ENCODE data around the gene SERPINE2.
"Not testable (repeated sequence)": the region's sequence is repeated elsewhere in the genome, so short reads cannot be mapped to it uniquely, and the experiment has no call there.

The SERPINE2 gene

GRCh38 chr2:224014336-224014735 is 24.8 kb downstream of the SERPINE2 start:
- H3K27me3 ChIP-seq (ENCODE audit: control insufficient read depth, insufficient read depth, low read length) = no peaks in the 10 kb centered on the region
- H3K4me3 ChIP-seq (ENCODE audit: low read depth, low read length) = no peak overlapping the region
- H3K9ac ChIP-seq (ENCODE audit: low read depth, low read length) = no peak overlapping the region
- H3K36me3 ChIP-seq (ENCODE audit: control insufficient read depth, insufficient read depth, low read length) = no peaks in the 10 kb centered on the region
- H3K4me1 ChIP-seq (ENCODE audit: control insufficient read depth, insufficient read depth, low read length) = peaks cover 16% of the 10 kb centered on the region
- H3K27ac ChIP-seq (ENCODE audit: low read depth, low read length) = no peak overlapping the region
- H3K9me3 ChIP-seq (ENCODE audit: control insufficient read depth, insufficient read depth, low read length) = no peaks in the 10 kb centered on the region

DNA sequence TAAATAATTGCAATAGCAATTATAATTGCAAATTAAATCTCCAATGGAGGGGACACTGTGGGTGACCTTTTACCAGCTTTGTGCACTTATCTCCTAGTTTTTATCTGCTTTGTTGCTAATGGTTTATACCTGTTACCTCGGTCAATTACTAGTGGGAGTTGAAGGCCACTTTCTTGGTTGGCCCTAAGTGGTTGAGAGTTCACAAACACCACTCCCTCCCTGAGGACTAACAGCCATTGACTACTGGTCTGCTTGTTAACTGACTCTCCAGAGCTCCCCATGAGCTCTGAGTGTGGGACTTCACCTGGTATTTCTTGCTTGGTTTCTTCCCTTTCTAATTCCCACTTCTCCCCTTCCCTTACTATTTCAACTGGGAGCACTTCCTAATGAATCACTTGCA is 27.2 kb downstream of the SERPINE2 start:
- Histone ChIP-seq H3K27me3 (ENCODE audit: control insufficient read depth, insufficient read depth, low read length) (no peaks in the 10 kb centered on the region), H3K27ac (ENCODE audit: low read depth, low read length) (no peak overlapping the region), H3K36me3 (ENCODE audit: control insufficient read depth, insufficient read depth, low read length) (no peaks in the 10 kb centered on the region), H3K4me1 (ENCODE audit: control insufficient read depth, insufficient read depth, low read length) (peaks cover 26% of the 10 kb centered on the region), H3K9ac (ENCODE audit: low read depth, low read length) (no peak overlapping the region), H3K4me3 (ENCODE audit: low read depth, low read length) (no peak overlapping the region), H3K9me3 (ENCODE audit: control insufficient read depth, insufficient read depth, low read length) (no peaks in the 10 kb centered on the region)

- Histone ChIP-seq H3K36me3 (ENCODE audit: control insufficient read depth, insufficient read depth, low read length) (no peaks in the 10 kb centered on the region), H3K9ac (ENCODE audit: low read depth, low read length) (no peak overlapping the region), H3K4me3 (ENCODE audit: low read depth, low read length) (no peak overlapping the region), H3K27me3 (ENCODE audit: control insufficient read depth, insufficient read depth, low read length) (no peaks in the 10 kb centered on the region), H3K9me3 (ENCODE audit: control insufficient read depth, insufficient read depth, low read length) (no peaks in the 10 kb centered on the region), H3K4me1 (ENCODE audit: control insufficient read depth, insufficient read depth, low read length) (peaks cover 26% of the 10 kb centered on the region), H3K27ac (ENCODE audit: low read depth, low read length) (peak overlapping the region; percentile 38)
Measured at GRCh38 chr2:224009605-224010315, 29.3 kb downstream of the SERPINE2 start.

DNA sequence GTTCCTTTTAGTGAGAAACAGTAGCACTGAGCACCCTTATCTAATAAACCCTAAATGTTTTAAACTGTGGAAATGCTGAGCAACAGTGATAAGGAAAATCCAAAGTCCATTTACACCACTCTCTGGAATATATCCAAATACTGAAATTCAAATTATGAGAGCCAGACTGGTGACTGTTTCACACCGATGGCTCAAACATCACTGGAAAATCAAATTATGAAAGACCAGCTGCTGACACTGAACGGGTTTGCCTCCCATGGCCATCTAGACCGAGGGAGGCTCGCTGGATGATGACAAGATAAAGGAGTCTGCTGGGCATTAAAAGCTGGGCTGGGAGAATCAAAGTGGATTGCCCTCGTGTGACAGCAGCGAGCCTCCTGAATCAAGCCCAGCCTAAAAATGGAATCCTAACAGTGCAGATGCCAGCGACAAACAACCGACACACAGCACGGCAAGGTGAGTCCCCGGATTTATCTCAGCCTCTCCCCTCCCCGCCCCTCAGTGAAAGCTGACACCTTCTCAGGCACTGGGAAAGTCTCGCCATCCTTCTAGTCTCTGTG is 30.3 kb downstream of the SERPINE2 start:
- H3K27me3 ChIP-seq (ENCODE audit: control insufficient read depth, insufficient read depth, low read length) = no peaks in the 10 kb centered on the region
- no peaks in the 10 kb centered on the region for H3K9me3 ChIP-seq (ENCODE audit: control insufficient read depth, insufficient read depth, low read length)
- H3K9ac ChIP-seq (ENCODE audit: low read depth, low read length) = no peak overlapping the region
- no peak overlapping the region; the same call in 1 of the 2 replicates for H3K4me3 ChIP-seq (ENCODE audit: low read depth, low read length)
- peaks cover 30% of the 10 kb centered on the region for H3K4me1 ChIP-seq (ENCODE audit: control insufficient read depth, insufficient read depth, low read length)
- H3K27ac ChIP-seq (ENCODE audit: low read depth, low read length) = no peak overlapping the region
- no peaks in the 10 kb centered on the region for H3K36me3 ChIP-seq (ENCODE audit: control insufficient read depth, insufficient read depth, low read length)

GRCh38 chr2:224004105-224004695 is 34.9 kb downstream of the SERPINE2 start:
- H3K27ac ChIP-seq (ENCODE audit: low read depth, low read length) = peak overlapping the region; percentile 27
- no peaks in the 10 kb centered on the region for H3K9me3 ChIP-seq (ENCODE audit: control insufficient read depth, insufficient read depth, low read length)
- H3K4me3 ChIP-seq (ENCODE audit: low read depth, low read length) = no peak overlapping the region
- peaks cover 24% of the 10 kb centered on the region for H3K4me1 ChIP-seq (ENCODE audit: control insufficient read depth, insufficient read depth, low read length)
- H3K36me3 ChIP-seq (ENCODE audit: control insufficient read depth, insufficient read depth, low read length) = peaks cover 14% of the 10 kb centered on the region
- no peaks in the 10 kb centered on the region for H3K27me3 ChIP-seq (ENCODE audit: control insufficient read depth, insufficient read depth, low read length)
- no peak overlapping the region for H3K9ac ChIP-seq (ENCODE audit: low read depth, low read length)

DNA sequence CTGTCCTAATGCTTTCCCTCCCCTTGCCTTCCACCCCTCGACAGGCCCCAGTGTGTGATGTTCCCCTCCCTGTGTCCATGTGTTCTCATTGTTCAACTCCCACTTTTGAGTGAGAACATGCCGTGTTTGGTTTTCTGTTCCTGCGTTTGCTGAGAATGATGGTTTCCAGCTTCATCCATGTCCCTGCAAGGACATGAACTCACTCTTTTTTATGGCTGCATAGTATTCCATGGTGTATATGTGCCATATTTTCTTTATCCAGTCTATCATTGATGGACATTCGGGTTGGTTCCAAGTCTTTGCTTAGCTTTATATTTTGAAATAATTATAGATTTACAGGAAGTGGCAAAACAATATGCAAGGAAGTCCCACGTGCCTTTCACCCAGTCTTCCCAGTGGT is 38.4 kb downstream of the SERPINE2 start:
- H3K4me3 ChIP-seq (ENCODE audit: low read depth, low read length); H3K9ac ChIP-seq (ENCODE audit: low read depth, low read length); H3K27ac ChIP-seq (ENCODE audit: low read depth, low read length); H3K9me3 ChIP-seq (ENCODE audit: control insufficient read depth, insufficient read depth, low read length); H3K27me3 ChIP-seq (ENCODE audit: control insufficient read depth, insufficient read depth, low read length): not testable (repeated sequence)
- Histone ChIP-seq H3K4me1 (ENCODE audit: control insufficient read depth, insufficient read depth, low read length) (peaks cover 15% of the 10 kb centered on the region), H3K36me3 (ENCODE audit: control insufficient read depth, insufficient read depth, low read length) (peaks cover 15% of the 10 kb centered on the region)

GRCh38 chr2:223999862-224000261 is 39.2 kb downstream of the SERPINE2 start:
- Histone ChIP-seq H3K9me3 (ENCODE audit: control insufficient read depth, insufficient read depth, low read length) (no peaks in the 10 kb centered on the region), H3K27ac (ENCODE audit: low read depth, low read length) (no peak overlapping the region), H3K36me3 (ENCODE audit: control insufficient read depth, insufficient read depth, low read length) (peaks cover 17% of the 10 kb centered on the region), H3K27me3 (ENCODE audit: control insufficient read depth, insufficient read depth, low read length) (no peaks in the 10 kb centered on the region), H3K9ac (ENCODE audit: low read depth, low read length) (no peak overlapping the region), H3K4me3 (ENCODE audit: low read depth, low read length) (no peak overlapping the region), H3K4me1 (ENCODE audit: control insufficient read depth, insufficient read depth, low read length) (peaks cover 15% of the 10 kb centered on the region)

DNA sequence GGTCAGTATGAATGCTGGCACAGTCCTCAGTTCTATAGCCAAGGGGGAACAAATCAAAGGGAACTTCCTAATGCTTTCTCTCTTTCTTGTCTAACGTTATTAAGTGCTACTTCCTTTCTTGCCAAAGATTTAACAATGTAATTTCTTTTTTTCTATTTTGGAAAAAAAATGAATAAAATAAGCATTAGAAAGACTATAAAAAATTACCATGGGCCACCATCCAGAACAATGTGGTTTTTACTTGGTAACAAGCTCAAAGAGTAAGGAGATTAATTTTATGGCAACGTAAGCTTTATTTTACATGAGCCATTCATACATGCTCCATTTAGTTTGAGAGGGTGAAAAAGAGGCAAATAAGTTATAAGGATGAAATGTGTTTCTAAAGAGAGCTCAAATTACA is 40.1 kb downstream of the SERPINE2 start:
- Histone ChIP-seq H3K36me3 (ENCODE audit: control insufficient read depth, insufficient read depth, low read length) (peaks cover 17% of the 10 kb centered on the region), H3K9ac (ENCODE audit: low read depth, low read length) (no peak overlapping the region), H3K27me3 (ENCODE audit: control insufficient read depth, insufficient read depth, low read length) (no peaks in the 10 kb centered on the region), H3K27ac (ENCODE audit: low read depth, low read length) (no peak overlapping the region), H3K4me1 (ENCODE audit: control insufficient read depth, insufficient read depth, low read length) (peaks cover 13% of the 10 kb centered on the region), H3K9me3 (ENCODE audit: control insufficient read depth, insufficient read depth, low read length) (no peaks in the 10 kb centered on the region), H3K4me3 (ENCODE audit: low read depth, low read length) (no peak overlapping the region)

DNA sequence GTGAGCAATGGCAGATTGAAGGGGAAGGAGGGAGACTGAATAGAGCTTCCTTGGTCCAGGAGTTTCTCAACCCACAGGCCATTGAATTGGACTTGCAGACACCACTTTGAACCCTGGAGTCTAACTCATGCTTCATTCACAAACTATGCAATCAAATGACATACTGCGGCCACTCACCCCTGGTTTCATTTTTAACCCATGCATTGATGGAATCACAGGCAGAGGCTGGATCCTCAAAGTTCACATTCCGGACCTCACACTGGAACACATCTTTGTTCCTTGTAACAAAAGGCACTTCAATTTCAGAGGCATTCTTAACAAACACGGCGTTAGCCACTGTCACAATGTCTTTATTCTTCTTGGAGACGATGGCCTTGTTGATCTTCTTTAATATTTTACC is 41.1 kb downstream of the SERPINE2 start:
- no peak overlapping the region for H3K27ac ChIP-seq (ENCODE audit: low read depth, low read length)
- H3K9ac ChIP-seq (ENCODE audit: low read depth, low read length) = no peak overlapping the region
- peaks cover 17% of the 10 kb centered on the region for H3K36me3 ChIP-seq (ENCODE audit: control insufficient read depth, insufficient read depth, low read length)
- H3K9me3 ChIP-seq (ENCODE audit: control insufficient read depth, insufficient read depth, low read length) = no peaks in the 10 kb centered on the region
- H3K4me3 ChIP-seq (ENCODE audit: low read depth, low read length) = no peak overlapping the region
- H3K27me3 ChIP-seq (ENCODE audit: control insufficient read depth, insufficient read depth, low read length) = no peaks in the 10 kb centered on the region
- H3K4me1 ChIP-seq (ENCODE audit: control insufficient read depth, insufficient read depth, low read length) = 0 out of 2 replicates have a peak, but pooled peaks cover 3% of the 10 kb centered on the region

DNA sequence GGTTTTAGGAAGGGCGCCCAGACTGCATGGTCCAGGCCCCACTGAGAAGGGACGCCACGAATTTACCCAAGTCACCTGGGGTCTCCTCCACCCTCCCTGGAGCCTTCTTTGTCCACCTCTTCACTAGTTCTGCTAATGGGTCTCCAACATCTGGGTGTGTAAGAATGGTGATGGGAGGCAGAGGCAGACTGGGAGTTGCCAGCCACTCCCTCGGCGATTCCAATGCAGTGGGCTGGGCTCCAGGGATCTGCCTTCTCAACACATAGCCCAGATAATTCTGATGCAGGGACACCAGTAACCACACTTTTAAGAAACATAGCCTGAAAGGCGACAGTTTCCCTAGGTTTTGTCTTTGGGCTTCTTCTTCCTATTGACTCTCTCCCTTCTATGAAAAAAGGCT is 42.7 kb downstream of the SERPINE2 start:
- Histone ChIP-seq H3K36me3 (ENCODE audit: control insufficient read depth, insufficient read depth, low read length) (peaks cover 18% of the 10 kb centered on the region), H3K27me3 (ENCODE audit: control insufficient read depth, insufficient read depth, low read length) (no peaks in the 10 kb centered on the region), H3K27ac (ENCODE audit: low read depth, low read length) (no peak overlapping the region), H3K9ac (ENCODE audit: low read depth, low read length) (no peak overlapping the region), H3K4me3 (ENCODE audit: low read depth, low read length) (no peak overlapping the region), H3K9me3 (ENCODE audit: control insufficient read depth, insufficient read depth, low read length) (no peaks in the 10 kb centered on the region), H3K4me1 (ENCODE audit: control insufficient read depth, insufficient read depth, low read length) (no peaks in the 10 kb centered on the region)

GRCh38 chr2:223995569-223995968 is 43.5 kb downstream of the SERPINE2 start:
- no peaks in the 10 kb centered on the region for H3K4me1 ChIP-seq (ENCODE audit: control insufficient read depth, insufficient read depth, low read length)

More at GRCh38 chr2:223995569-223995968, 43.5 kb downstream of the SERPINE2 start:
- Histone ChIP-seq H3K27ac (ENCODE audit: low read depth, low read length) (no peak overlapping the region), H3K9ac (ENCODE audit: low read depth, low read length) (no peak overlapping the region), H3K4me3 (ENCODE audit: low read depth, low read length) (no peak overlapping the region), H3K27me3 (ENCODE audit: control insufficient read depth, insufficient read depth, low read length) (no peaks in the 10 kb centered on the region), H3K36me3 (ENCODE audit: control insufficient read depth, insufficient read depth, low read length) (peaks cover 13% of the 10 kb centered on the region), H3K9me3 (ENCODE audit: control insufficient read depth, insufficient read depth, low read length) (no peaks in the 10 kb centered on the region)
